ENCODE measurements around the gene TRAF2. TPM values are rescaled to one million over a fixed set of nuclear protein-coding genes. Genes with fewer than 3 reads are reported as not detected.

Gene TRAF2
- total RNA-seq, 1 donor: 6.2 TPM

GRCh38 chr9:136945333-136946227 is 59.3 kb downstream of the TRAF2 start:
- DNase-seq (ENCODE audit: insufficient read length, low spot score, missing footprints): peak; percentile 66
- H3K27me3 ChIP-seq (ENCODE audit: insufficient read depth, low read length): no peaks in the 10 kb centered on the region
- H3K36me3 ChIP-seq (ENCODE audit: insufficient read depth, low read length): peaks cover 24% of the 10 kb centered on the region
- H3K9me3 ChIP-seq (ENCODE audit: low read depth, low read length): no peaks in the 10 kb centered on the region
- no peak overlapping the region for H2AFZ ChIP-seq (ENCODE audit: low read length)
- TF ChIP-seq, protein P1, sequence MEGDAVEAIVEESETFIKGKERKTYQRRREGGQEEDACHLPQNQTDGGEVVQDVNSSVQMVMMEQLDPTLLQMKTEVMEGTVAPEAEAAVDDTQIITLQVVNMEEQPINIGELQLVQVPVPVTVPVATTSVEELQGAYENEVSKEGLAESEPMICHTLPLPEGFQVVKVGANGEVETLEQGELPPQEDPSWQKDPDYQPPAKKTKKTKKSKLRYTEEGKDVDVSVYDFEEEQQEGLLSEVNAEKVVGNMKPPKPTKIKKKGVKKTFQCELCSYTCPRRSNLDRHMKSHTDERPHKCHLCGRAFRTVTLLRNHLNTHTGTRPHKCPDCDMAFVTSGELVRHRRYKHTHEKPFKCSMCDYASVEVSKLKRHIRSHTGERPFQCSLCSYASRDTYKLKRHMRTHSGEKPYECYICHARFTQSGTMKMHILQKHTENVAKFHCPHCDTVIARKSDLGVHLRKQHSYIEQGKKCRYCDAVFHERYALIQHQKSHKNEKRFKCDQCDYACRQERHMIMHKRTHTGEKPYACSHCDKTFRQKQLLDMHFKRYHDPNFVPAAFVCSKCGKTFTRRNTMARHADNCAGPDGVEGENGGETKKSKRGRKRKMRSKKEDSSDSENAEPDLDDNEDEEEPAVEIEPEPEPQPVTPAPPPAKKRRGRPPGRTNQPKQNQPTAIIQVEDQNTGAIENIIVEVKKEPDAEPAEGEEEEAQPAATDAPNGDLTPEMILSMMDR (IDR thresholded peaks at IDR 0.05; ENCODE audit: extremely low read depth, low read depth, low read length): no peak
- peaks cover 34% of the 10 kb centered on the region for H3K79me2 ChIP-seq (ENCODE audit: insufficient read depth, low read length)
- peaks cover 16% of the 10 kb centered on the region for H3K4me1 ChIP-seq (ENCODE audit: insufficient read depth, low read length)
- H3K4me2 ChIP-seq (ENCODE audit: insufficient read depth, low read length): no peak overlapping the region
- no peak overlapping the region for H3K27ac ChIP-seq (ENCODE audit: low read depth, low read length)
- H4K20me1 ChIP-seq (ENCODE audit: insufficient read depth, low read length): peaks cover 9% of the 10 kb centered on the region
- H3K4me3 ChIP-seq (ENCODE audit: insufficient read depth, low read length): no peak overlapping the region

DNA sequence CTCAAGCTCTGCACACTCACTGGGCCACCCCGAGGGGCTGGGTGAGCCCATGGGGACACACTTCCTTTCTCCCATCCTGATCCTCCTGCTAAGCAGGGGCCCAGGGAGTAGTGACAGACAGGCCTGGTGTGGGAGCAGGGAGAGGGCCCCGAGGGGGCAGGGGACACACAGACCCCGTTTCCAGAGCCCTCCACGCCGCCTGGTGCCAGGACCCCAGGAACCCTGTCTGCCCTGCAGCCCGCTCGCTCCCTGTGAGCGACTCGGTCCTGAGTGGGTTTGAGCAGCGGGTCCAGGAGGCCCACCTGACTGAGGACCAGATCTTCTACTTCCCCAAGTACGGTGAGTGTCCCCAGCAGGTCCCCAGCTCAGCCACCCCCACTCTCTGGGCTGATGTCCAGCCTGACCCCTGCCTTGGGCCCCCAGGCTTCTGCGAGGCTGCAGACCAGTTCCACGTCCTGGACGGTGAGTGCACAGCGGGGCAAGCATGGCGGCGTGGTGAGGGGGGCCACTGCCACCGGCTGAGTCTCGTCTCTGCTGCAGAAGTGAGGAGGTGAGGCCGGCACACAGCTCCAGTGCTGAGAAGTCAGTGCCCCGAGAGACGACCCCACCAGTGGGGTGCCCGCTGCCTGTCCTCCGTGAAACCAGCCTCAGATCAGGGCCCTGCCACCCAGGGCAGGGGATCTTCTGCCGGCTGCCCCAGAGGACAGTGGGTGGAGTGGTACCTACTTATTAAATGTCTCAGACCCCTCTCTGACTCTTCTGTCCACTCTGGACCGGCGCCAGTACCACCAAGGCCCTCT is 60.1 kb downstream of the TRAF2 start:
- Histone ChIP-seq H3K4me1 (ENCODE audit: insufficient read depth, low read length) (peaks cover 16% of the 10 kb centered on the region), H3K27ac (ENCODE audit: low read depth, low read length) (no peak overlapping the region), H4K20me1 (ENCODE audit: insufficient read depth, low read length) (peaks cover 8% of the 10 kb centered on the region), H2AFZ (ENCODE audit: low read length) (no peak overlapping the region), H3K9me3 (ENCODE audit: low read depth, low read length) (no peaks in the 10 kb centered on the region), H3K4me2 (ENCODE audit: insufficient read depth, low read length) (no peak overlapping the region), H3K4me3 (ENCODE audit: insufficient read depth, low read length) (no peak overlapping the region), H3K79me2 (ENCODE audit: insufficient read depth, low read length) (peaks cover 26% of the 10 kb centered on the region), H3K36me3 (ENCODE audit: insufficient read depth, low read length) (peaks cover 16% of the 10 kb centered on the region), H3K27me3 (ENCODE audit: insufficient read depth, low read length) (no peaks in the 10 kb centered on the region)
- peak; percentile 72 for DNase-seq (ENCODE audit: insufficient read length, low spot score, missing footprints)
- TF ChIP-seq, protein P1 (IDR thresholded peaks at IDR 0.05; ENCODE audit: extremely low read depth, low read depth, low read length): no peak

- no peaks in the 10 kb centered on the region for H3K27me3 ChIP-seq (ENCODE audit: insufficient read depth, low read length)
- H3K4me2 ChIP-seq (ENCODE audit: insufficient read depth, low read length): no peak overlapping the region
- H2AFZ ChIP-seq (ENCODE audit: low read length): no peak overlapping the region
- no peaks in the 10 kb centered on the region for H3K9me3 ChIP-seq (ENCODE audit: low read depth, low read length)
- H3K4me1 ChIP-seq (ENCODE audit: insufficient read depth, low read length): peaks cover 16% of the 10 kb centered on the region
- peak; percentile 86 for DNase-seq (ENCODE audit: insufficient read length, low spot score, missing footprints)
- H3K79me2 ChIP-seq (ENCODE audit: insufficient read depth, low read length): peaks cover 18% of the 10 kb centered on the region
- H3K4me3 ChIP-seq (ENCODE audit: insufficient read depth, low read length): no peak overlapping the region
- no peak overlapping the region for H3K27ac ChIP-seq (ENCODE audit: low read depth, low read length)
- TF ChIP-seq, protein P1 (IDR thresholded peaks at IDR 0.05; ENCODE audit: extremely low read depth, low read depth, low read length): no peak
- H3K36me3 ChIP-seq (ENCODE audit: insufficient read depth, low read length): peaks cover 7% of the 10 kb centered on the region
- peaks cover 8% of the 10 kb centered on the region for H4K20me1 ChIP-seq (ENCODE audit: insufficient read depth, low read length)
These were observed 60.9 kb downstream of the TRAF2 start for GRCh38 chr9:136947028-136947891.
